ENCODE results near the gene DOK6. TPM values are rescaled to one million over a fixed set of nuclear protein-coding genes. Genes with fewer than 3 reads are reported as not detected.

Gene DOK6
- total and polyA plus RNA-seq, 2 of the 13 experiments (the other 11 are each of a cell fraction or from before 2014, with no cell fraction given): 17.0 to 17.2 TPM

- TF ChIP-seq ZNF576 (CRISPR knock-in tag; IDR thresholded peaks at IDR 0.05): no peak
- TF ChIP-seq ZNF609 (CRISPR knock-in tag; IDR thresholded peaks at IDR 0.05; ENCODE audit: borderline replicate concordance): peak; percentile 43; the same call in 1 of the 2 replicates
- TF ChIP-seq ATM (IDR thresholded peaks at IDR 0.05; ENCODE audit: borderline replicate concordance): no peak
- TF ChIP-seq GMEB2 (CRISPR knock-in tag; IDR thresholded peaks at IDR 0.05; ENCODE audit: low read depth): no peak
- peak; percentile 64 for TF ChIP-seq KAT8 (CRISPR knock-in tag; IDR thresholded peaks at IDR 0.05)
- no peak for TF ChIP-seq RORA (CRISPR knock-in tag; IDR thresholded peaks at IDR 0.05)
- peak; percentile 69 for TF ChIP-seq ELF3 (CRISPR knock-in tag; IDR thresholded peaks at IDR 0.05)
- peak; percentile 65 for TF ChIP-seq UBTF (CRISPR knock-in tag; IDR thresholded peaks at IDR 0.05)
- no peak for TF ChIP-seq ZBTB40 (IDR thresholded peaks at IDR 0.05)
- no peak for TF ChIP-seq ZBTB40 (CRISPR knock-in tag; IDR thresholded peaks at IDR 0.05)
Measured at GRCh38 chr18:69400253-69400975, at the start of gene DOK6 (continued).
